ENCODE results near the gene GATA1. TPM values are rescaled to one million over a fixed set of nuclear protein-coding genes. Genes with fewer than 3 reads are reported as not detected.

Gene GATA1
- total RNA-seq, 4 donors from 2014 or later: not detected

DNA sequence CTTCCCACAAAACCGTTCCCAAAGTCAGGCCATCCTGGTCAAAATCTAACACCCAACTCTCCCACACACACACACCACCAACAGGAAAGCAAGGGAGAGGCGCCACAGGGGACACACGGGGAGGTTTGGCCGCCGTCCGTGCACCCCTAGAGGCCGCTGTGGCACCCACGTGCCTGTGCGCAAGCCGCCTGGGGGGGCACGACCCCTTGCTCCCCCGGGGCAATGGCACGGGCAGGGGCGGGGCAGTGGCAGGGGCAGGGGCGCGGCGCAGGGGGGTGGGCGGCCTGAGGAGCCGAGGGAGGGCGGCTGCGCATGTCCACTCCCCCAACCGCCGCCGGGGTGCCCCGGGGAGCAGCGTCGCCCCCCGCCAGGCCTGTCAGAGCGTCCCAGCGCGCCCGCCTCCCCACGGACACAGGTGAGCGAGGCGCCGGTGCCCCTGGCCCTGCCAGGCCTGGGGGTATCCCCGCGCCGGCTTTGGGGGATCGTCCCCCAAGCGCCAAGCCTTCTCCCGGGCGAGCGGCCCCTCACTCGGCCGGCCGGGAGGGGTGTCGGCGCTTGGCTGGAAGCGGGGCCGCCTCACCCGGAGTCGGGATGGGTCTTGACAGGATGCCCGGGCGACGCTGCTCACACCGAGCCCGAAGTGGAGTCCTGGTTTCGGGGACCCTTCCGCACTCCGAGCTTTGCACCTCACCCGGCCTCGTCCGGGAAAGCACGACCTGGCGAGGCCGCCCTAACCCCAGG, 39.9 kb downstream of the GATA1 start, which contains the start of gene ERAS:
ERAS (plus strand) TSS at position 379 of the 741 bp plus-strand sequence. CDS start 2,611 bp downstream, outside the sequence.
- no peak for TF ChIP-seq POLR2A (IDR thresholded peaks at IDR 0.05)
- TF ChIP-seq, protein P1, sequence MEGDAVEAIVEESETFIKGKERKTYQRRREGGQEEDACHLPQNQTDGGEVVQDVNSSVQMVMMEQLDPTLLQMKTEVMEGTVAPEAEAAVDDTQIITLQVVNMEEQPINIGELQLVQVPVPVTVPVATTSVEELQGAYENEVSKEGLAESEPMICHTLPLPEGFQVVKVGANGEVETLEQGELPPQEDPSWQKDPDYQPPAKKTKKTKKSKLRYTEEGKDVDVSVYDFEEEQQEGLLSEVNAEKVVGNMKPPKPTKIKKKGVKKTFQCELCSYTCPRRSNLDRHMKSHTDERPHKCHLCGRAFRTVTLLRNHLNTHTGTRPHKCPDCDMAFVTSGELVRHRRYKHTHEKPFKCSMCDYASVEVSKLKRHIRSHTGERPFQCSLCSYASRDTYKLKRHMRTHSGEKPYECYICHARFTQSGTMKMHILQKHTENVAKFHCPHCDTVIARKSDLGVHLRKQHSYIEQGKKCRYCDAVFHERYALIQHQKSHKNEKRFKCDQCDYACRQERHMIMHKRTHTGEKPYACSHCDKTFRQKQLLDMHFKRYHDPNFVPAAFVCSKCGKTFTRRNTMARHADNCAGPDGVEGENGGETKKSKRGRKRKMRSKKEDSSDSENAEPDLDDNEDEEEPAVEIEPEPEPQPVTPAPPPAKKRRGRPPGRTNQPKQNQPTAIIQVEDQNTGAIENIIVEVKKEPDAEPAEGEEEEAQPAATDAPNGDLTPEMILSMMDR (IDR thresholded peaks at IDR 0.05): no peak
- H3K27ac ChIP-seq: no peak within 1 kb of the TSS
- H3K4me1 ChIP-seq: peaks cover 0 to 12% (median 0%) of the 10 kb centered on the region in 3 donors
- H3K9me3 ChIP-seq: peaks cover 0 to 6% (median 0%) of the 10 kb centered on the region in 3 donors
- H3K36me3 ChIP-seq: peaks cover 0 to 38% (median 0%) of the 10 kb centered on the region in 3 donors
- intact Hi-C loops (cut with DNase I): no loop called here
- H3K4me3 ChIP-seq: no peak within 1 kb of the TSS
- peaks cover 0 to 40% (median 0%) of the 10 kb centered on the region in 4 donors for H3K27me3 ChIP-seq
- no peak for DNase-seq
- no CpG with 5 or more reads among the region's 67 CpGs for WGBS, 2 donors

GRCh38 chrX:48826876-48827653, 40.7 kb downstream of the GATA1 start:
- intact Hi-C loops (cut with DNase I): no loop called here
- Histone ChIP-seq H3K36me3 (peaks cover 0 to 32% (median 0%) of the 10 kb centered on the region in 3 donors), H3K4me1 (peaks cover 0 to 19% (median 0%) of the 10 kb centered on the region in 3 donors), H3K27me3 (peaks cover 0 to 48% (median 0%) of the 10 kb centered on the region in 4 donors), H3K4me3 (no peak overlapping the region), H3K9me3 (peaks cover 0 to 6% (median 0%) of the 10 kb centered on the region in 3 donors), H3K27ac (no peak overlapping the region)
- DNase-seq: no peak
- TF ChIP-seq POLR2A (IDR thresholded peaks at IDR 0.05): no peak
- TF ChIP-seq, protein P1 (IDR thresholded peaks at IDR 0.05): no peak
- 49 to 70% methylated on average over 20 to 43 of the region's 73 CpGs for WGBS, 2 donors

DNA sequence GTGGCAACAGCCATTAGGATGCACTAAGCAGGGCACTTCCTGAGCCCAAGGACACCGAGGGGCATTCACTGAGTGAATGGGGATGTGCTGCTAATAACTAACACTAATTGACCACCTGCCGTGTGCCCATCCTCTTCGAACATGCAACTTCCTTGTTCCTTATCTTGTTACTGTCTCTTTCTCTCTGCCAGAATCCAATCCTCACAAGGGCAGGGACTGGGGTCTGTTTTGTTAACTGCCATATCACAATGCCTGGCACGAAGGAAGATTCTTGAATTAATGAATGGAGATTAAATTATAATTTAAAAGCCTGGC, 41.2 kb downstream of the GATA1 start:
- Histone ChIP-seq H3K36me3 (peaks cover 0 to 27% (median 0%) of the 10 kb centered on the region in 3 donors), H3K27ac (no peak overlapping the region), H3K4me3 (no peak overlapping the region), H3K4me1 (peaks cover 0 to 21% (median 0%) of the 10 kb centered on the region in 3 donors), H3K27me3 (peaks cover 0 to 53% (median 0%) of the 10 kb centered on the region in 4 donors), H3K9me3 (peaks cover 0 to 6% (median 0%) of the 10 kb centered on the region in 3 donors)
- TF ChIP-seq, protein P1 (IDR thresholded peaks at IDR 0.05): no peak
- intact Hi-C loops (cut with DNase I): no loop called here
- no peak for DNase-seq
- WGBS, 2 donors: 56 to 70% methylated on average over 4 of the region's 4 CpGs

- Histone ChIP-seq H3K9me3 (peaks cover 0 to 6% (median 0%) of the 10 kb centered on the region in 3 donors), H3K4me3 (no peak overlapping the region), H3K4me1 (peaks cover 0 to 21% (median 0%) of the 10 kb centered on the region in 3 donors), H3K27me3 (peaks cover 0 to 69% (median 4%) of the 10 kb centered on the region in 4 donors), H3K36me3 (peaks cover 0 to 11% (median 0%) of the 10 kb centered on the region in 3 donors), H3K27ac (no peak overlapping the region)
- TF ChIP-seq, protein P1 (IDR thresholded peaks at IDR 0.05): no peak
- TF ChIP-seq POLR2A (IDR thresholded peaks at IDR 0.05): no peak
- intact Hi-C loops (cut with DNase I): no loop called here
- no peak for DNase-seq
- 57 to 83% methylated on average over 1 to 2 of the region's 24 CpGs for WGBS, 2 donors
Observed at GRCh38 chrX:48829016-48829735, 42.8 kb downstream of the GATA1 start.

Data from esophagus squamous epithelium (tissue), 5 donors.